NCI-H128 (cell line): ENCODE results near the gene TTC12.

Experiments used
- DNase-seq: peaks from one replicate; lab custom pipeline; 2025; ENCODE audit not compliant: unreplicated experiment; lab: John Stamatoyannopoulos, UW

The TTC12 gene

GRCh38 chr11:113322158-113322557 is 7.8 kb downstream of the TTC12 start:
- DNase-seq: no peak

DNA sequence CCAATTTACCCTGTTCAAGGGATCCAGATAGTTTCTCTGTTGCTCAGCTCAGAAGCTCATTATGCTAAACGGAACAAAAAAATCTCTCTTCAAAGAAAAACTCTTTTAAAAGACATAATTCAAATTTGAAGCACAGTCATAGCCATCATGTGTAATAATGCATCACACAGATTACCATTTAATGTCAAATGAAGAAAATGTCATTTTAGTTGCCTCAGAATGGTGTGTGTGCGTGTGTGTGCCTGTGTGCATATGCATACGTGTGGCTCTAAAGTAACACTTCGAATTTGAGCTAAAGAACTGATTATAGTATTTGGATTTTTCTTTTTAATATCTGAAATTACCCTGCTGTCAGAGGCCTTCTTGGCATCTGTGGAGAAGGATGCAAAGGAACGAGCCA is 9.9 kb downstream of the TTC12 start:
- DNase-seq: no peak

DNA sequence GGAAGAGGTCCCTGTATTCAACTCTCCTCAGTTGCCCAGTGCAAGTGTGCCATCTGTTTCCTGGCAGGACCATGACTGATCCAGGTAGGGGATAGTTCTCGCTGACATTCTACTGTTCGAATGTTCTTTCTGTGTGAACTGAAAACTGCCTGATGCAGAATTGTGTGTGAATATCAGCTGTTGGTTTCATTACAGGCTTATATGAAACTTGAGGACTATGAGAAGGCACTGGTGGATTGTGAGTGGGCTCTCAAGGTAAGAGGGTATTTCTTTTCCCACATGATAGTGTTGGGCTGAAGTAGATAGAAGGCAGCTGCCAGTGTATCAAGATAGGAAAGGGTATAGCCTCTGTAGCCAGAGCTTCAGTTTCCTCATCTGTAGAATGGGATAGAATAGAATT is 15.3 kb downstream of the TTC12 start:
- no peak for DNase-seq

DNA sequence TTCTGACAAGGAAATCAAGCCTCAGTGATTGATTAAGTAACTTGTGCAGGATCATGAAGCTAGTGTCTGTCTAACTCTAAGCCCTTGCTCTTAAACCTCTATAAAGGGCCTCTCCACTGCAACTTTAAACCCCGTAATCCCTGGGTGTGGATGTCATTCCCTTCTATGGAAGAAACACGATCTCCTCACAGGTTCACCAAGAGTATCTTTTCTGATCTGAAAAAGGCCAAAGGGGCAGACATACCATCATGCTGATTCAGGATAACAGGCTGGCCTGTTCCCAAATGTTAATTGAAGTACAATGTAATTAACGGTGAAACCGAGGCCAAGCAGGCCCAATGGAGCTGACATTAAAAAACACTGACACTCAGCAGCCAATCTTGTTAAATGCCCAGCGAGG is 17.1 kb downstream of the TTC12 start:
- no peak for DNase-seq

GRCh38 chr11:113332023-113332422 is 17.6 kb downstream of the TTC12 start:
- no peak for DNase-seq

DNA sequence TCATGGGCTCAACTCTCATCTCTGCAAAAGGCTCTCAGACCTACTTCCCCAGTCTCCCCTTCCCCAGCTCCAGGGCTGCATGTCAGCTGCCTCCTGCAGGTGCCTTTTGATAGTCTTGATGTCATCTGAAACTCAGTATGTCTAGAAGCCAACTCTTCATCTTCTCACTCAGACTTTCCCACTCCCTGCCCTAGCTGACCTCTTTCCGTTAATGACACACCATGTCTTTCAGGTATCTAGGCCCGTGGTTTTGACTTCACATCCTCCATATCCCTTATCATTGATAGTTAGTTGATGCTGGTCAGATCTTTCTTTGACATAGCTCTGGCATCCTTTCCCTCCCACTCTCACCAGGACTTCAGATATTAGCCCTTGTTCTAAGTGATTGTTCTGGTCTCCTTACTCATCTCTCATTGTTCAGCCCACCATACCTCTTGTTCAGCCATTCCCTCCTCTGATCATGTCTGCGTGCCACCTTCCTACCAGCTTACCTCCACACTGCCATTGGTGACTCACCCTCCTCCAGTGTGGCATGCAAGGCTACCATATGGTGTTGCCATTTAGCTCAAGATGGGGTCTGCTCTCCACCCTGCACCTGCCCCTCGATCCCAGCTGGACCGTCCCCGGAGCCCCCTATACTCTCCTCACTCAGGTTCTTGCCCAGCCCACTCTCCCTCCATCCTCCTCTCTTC is 18.4 kb downstream of the TTC12 start:
- no peak for DNase-seq

DNA sequence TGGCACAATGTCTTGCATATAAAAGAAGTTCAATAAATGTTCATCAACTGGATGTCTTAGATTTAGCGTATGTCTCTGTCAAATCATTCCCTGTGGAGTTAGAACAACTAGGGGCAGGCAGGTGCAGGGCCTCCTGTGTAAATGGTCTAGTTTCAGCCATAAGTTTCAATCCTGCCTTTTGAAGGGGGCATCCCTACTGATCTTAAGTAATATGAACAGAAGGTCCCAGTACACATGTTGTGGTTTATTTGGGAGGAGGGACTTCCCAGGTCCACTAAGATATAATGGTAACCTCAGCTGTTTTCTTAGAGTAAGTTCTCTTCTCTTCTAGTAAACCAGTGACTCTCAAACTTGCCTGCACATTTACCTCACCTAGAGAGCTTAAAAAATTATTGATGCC is 19.8 kb downstream of the TTC12 start:
- no peak for DNase-seq

- no peak for DNase-seq
Measured at GRCh38 chr11:113338730-113339129, 24.3 kb downstream of the TTC12 start.

- DNase-seq: no peak
Measured at GRCh38 chr11:113339929-113340589, 25.7 kb downstream of the TTC12 start.

DNA sequence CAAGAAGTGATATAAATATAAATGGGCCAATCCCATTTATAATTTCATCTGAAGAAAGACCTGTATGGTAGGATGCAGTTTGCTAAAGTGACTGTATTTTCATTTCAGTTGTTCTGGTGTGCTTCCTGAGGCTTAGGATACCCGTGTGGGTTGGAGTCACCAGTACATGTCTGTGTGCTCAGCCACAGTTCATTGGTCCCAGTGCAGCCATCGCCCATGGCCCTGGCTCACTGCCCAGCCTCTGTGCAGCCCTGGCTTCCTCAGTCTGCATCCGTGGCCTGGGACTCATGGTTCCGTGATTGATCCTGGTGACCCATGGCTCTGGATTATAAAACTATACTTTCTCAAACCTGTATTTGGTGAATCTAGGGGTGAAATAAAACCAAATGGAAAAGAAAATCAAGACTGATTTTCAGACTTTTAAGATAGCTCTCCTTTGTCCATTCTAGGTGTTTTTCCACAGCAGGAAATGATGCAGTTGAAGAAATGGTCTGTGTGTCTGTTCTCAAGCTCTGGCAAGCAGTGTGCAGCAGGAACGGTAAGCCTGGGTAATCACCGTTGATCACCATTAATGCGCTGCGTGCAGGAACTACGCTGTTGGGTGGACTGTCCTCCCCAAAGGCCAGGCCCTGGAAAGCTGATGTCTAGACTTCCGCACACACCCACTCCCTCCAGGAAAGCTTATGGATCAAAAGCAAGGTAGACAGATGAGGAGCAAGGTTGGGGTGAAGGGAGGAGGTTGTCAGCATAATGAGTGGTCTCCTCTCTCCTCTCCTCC is 27.2 kb downstream of the TTC12 start:
- DNase-seq: no peak

GRCh38 chr11:113345978-113346377 is 31.6 kb downstream of the TTC12 start:
- DNase-seq: no peak

DNA sequence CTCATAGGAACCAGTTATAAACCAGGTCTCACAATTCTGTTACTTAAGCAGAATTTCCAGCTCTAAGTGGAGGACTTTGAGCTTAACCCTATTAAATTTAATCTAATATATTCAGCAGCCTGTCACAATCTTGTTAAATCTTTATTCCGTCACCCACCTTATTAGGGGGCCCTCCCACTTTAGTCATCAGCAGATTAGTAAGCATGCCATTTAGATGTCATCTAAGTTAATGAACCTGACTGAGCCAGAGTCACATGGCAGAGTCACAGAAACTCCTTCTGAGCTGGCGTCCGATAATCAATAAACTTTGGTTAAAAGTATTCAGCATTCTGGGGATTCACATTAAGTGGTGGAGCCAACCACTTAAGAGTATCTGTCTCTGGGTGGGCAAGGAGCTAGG is 35.1 kb downstream of the TTC12 start:
- no peak for DNase-seq

DNA sequence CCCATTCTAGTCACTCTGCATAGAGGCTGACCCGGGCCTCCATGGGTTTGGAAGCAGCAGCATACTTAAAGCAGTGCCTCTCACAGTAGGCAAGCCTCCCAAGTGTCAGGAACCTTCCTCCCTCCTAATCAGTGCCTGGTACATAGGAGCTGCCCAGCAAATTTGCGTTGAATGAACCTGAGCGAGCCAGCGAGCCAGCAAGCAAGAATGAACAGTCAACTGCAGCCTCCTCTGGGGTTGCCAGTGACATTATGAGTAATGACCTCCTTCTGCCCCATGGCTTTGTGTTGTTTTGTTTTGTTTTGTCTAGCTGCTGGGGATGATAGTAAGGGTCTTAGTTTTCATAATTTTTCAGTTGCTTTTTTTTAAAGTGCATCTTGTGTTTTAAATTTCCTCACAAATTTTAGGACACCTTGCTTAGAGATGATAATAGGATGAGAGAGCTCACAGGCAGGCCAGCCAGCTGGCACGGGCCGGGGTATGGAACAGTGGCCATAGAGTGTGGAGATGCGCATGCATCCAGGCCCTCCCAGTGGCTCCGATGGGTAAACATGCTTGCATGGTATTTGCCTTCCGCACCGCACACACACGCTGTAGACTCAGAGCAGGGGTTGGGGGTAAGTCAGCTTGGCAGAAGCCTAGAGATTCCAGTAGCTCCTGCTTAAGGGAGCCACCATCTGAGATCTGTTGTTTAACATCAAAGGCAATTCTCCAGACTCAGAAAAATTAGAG is 36.1 kb downstream of the TTC12 start:
- no peak for DNase-seq

DNA sequence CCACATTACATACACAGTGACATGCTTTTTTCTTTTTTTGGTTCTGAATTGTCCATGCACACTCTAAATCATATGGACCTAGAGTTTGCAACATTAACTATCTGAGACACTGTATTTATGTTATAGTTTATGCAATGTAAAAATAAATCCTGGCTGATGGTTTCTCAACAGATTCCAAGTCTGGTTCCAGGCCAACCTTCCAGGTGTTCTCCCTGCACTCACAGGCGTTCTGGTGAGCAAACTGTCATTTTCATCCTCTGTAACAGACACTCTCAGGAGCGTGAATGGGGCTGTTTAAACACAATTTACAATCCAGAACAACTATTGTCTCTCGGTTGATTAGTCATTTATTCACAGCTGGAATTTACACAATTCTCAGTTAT is 36.7 kb downstream of the TTC12 start:
- no peak for DNase-seq

- no peak for DNase-seq
Measured at GRCh38 chr11:113351480-113351879, 37.1 kb downstream of the TTC12 start.

GRCh38 chr11:113356203-113356602 is 41.8 kb downstream of the TTC12 start:
- no peak for DNase-seq

- no peak for DNase-seq
Measured at GRCh38 chr11:113363406-113363805, 49.0 kb downstream of the TTC12 start.

DNA sequence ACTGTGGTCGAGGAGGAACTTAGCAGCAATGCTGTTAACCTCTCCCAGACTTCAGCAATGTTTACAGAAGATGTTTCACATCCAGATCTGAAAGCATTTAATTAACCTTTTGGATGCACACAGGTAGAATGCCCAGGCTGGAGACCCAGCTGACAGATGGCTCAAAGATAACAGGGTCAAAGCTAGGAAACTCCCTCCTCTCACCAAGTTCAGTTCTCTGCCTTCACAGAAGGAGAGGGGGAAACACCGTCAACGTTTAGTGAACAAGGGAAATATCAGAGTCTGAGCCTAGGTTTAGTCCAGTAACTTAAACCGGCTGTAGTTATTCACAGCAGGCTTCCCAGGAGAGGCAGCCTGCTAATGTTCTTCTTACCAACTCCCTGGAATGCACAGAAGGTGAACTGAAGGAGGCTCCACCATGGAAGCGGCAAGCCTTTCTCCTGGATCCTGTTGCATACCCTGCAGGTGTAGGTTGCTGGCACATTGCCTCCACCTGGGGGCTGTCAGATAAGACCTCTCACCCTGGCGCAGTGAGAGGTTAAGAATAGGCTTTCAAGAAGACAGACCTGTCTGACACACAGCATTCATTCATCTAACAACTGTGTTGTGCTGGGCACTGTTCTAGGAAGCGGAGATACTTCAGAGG is 49.7 kb downstream of the TTC12 start:
- no peak for DNase-seq

DNA sequence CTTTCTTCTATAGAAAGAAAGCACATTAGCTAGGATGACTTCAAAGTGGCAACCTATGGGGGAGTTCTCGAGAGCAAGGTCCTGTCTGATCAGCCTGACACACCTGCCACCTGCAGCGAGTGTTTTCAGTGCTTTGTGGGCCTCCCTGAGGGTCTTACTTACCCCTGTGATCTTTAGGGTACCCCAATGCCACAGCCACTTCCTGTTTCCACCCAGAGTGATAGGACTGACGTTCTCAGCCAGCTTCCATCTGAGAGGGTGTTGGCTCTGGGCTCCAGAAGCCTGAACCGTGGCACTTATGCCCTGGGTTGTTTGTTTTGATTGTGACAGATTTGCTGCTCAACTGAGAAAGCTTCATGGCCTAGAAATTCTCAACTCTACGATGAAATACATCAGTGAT is 51.5 kb downstream of the TTC12 start:
- DNase-seq: no peak

GRCh38 chr11:113369411-113369810 is 55.0 kb downstream of the TTC12 start:
- DNase-seq: no peak

- DNase-seq: no peak
Measured at GRCh38 chr11:113370634-113371033, 56.3 kb downstream of the TTC12 start.
